Neural cell (in vitro differentiated cells): Measurements from ENCODE around the gene MRTFA. TPM values are rescaled to one million over a fixed set of nuclear protein-coding genes. Genes with fewer than 3 reads are reported as not detected.

ENCODE experiments used
- H2AFZ ChIP-seq: fragments of 200-600, 300-800 bp; sonication (generic), shearing (Covaris generic); 2 replicates; pipeline ENCODE4 v1.6.0; 2014; ENCODE audit warnings: low read depth, mild to moderate bottlenecking, antibody characterized with exemption, low read length, moderate library complexity
- H3F3A ChIP-seq: fragments of 200-600 bp; shearing (Covaris generic); 2 replicates; pipeline ENCODE4 v1.6.1; 2016; ENCODE audit warnings: mild to moderate bottlenecking, moderate library complexity, mixed read lengths, antibody characterized with exemption, low read length; ENCODE audit not compliant: insufficient read depth, poor library complexity, severe bottlenecking
- H3K27ac ChIP-seq: fragments of 200-600, 300-800 bp; sonication (generic), shearing (Covaris generic); 2 replicates; pipeline ENCODE4 v1.5.1; 2014; ENCODE audit warnings: mild to moderate bottlenecking, low read length, moderate library complexity
- H3K27me3 ChIP-seq: fragments of 300-800, 200-600 bp; sonication (generic), shearing (Covaris generic); 2 replicates; pipeline ENCODE4 v1.6.0; 2014; ENCODE audit warnings: mild to moderate bottlenecking, low read depth, low read length, moderate library complexity; ENCODE audit not compliant: insufficient read depth
- H3K36me3 ChIP-seq: fragments of 300-800, 200-600 bp; sonication (generic), shearing (Covaris generic); 2 replicates; pipeline ENCODE4 v1.5.1; 2014; ENCODE audit warnings: mild to moderate bottlenecking, antibody characterized with exemption, low read length, moderate library complexity; ENCODE audit not compliant: insufficient read depth
- H3K4me2 ChIP-seq: fragments of 300-800, 200-600 bp; sonication (generic), shearing (Covaris generic); 2 replicates; pipeline ENCODE4 v1.6.0; 2014; ENCODE audit warnings: mild to moderate bottlenecking, low read length
- H3K4me3 ChIP-seq: fragments of 300-800, 200-600 bp; sonication (generic), shearing (Covaris generic); 2 replicates; pipeline ENCODE4 v1.5.1; 2014; ENCODE audit warnings: mild to moderate bottlenecking, low read length, moderate library complexity
- H3K79me2 ChIP-seq: fragments of 200-600 bp; shearing (Covaris generic); replicated peaks from 2 replicates; pipeline ENCODE4 v1.6.0; 2014; ENCODE audit warnings: mild to moderate bottlenecking, low read length, moderate library complexity; ENCODE audit not compliant: insufficient read depth
- H3K9ac ChIP-seq: fragments of 300-800, 200-600 bp; sonication (generic), shearing (Covaris generic); 2 replicates; pipeline ENCODE4 v1.6.1; 2016; ENCODE audit warnings: mild to moderate bottlenecking, low read length, mixed read lengths
- H3K9me2 ChIP-seq: fragments of 200-600 bp; shearing (Covaris generic); 2 replicates; pipeline ENCODE4 v1.6.1; 2016; ENCODE audit warnings: mild to moderate bottlenecking, low read length, mixed read lengths; ENCODE audit not compliant: insufficient read depth
- H3K9me3 ChIP-seq: fragments of 200-600, 300-800 bp; sonication (generic), shearing (Covaris generic); 2 replicates; pipeline ENCODE4 v1.6.1; 2016; ENCODE audit warnings: mild to moderate bottlenecking, mixed run types, low read length, moderate library complexity, mixed read lengths
- H4K20me1 ChIP-seq: fragments of 200-600 bp; shearing (Covaris generic); 2 replicates; pipeline ENCODE4 v1.6.1; 2016; ENCODE audit warnings: mild to moderate bottlenecking, mixed run types; ENCODE audit not compliant: insufficient read depth
- CTCF ChIP-seq: fragments of 450-650 bp; IDR thresholded peaks from 2 replicates; pipeline ENCODE4 v1.5.1; 2014; ENCODE audit warnings: antibody characterized with exemption, mild to moderate bottlenecking, moderate library complexity; ENCODE audit not compliant: poor library complexity, severe bottlenecking
- EP300 ChIP-seq: fragments of 450-650 bp; conservative IDR thresholded peaks from 2 replicates; pipeline ENCODE4 v1.6.1; 2014; ENCODE audit warnings: antibody characterized with exemption, mild to moderate bottlenecking, moderate library complexity; ENCODE audit not compliant: poor library complexity, severe bottlenecking
- EZH2 ChIP-seq: fragments of 200-600, 300-800 bp; shearing (Covaris generic), sonication (generic); IDR thresholded peaks from 2 replicates; pipeline ENCODE4 v1.6.1; 2014; ENCODE audit warnings: antibody characterized with exemption, low read length, borderline replicate concordance, mild to moderate bottlenecking; ENCODE audit not compliant: insufficient read depth, poor library complexity, severe bottlenecking
- MXI1 ChIP-seq: fragments of 450-650 bp; conservative IDR thresholded peaks from 2 replicates; pipeline ENCODE4 v1.6.1; 2014; ENCODE audit warnings: antibody characterized with exemption, mild to moderate bottlenecking; ENCODE audit not compliant: poor library complexity, severe bottlenecking
- POLR2AphosphoS5 ChIP-seq: IDR thresholded peaks from 2 replicates; pipeline ENCODE4 v1.6.1; 2012
- RAD21 ChIP-seq: fragments of 450-650 bp; conservative IDR thresholded peaks from 2 replicates; pipeline ENCODE4 v1.6.1; 2014; ENCODE audit warnings: antibody characterized with exemption, mild to moderate bottlenecking, moderate library complexity
- REST ChIP-seq: IDR thresholded peaks from 2 replicates; pipeline ENCODE4 v1.6.1; 2012; ENCODE audit warnings: borderline replicate concordance
- SMC3 ChIP-seq: fragments of 450-650 bp; conservative IDR thresholded peaks from 2 replicates; pipeline ENCODE4 v1.6.1; 2014; ENCODE audit warnings: antibody characterized with exemption, mild to moderate bottlenecking, moderate library complexity; ENCODE audit not compliant: poor library complexity
- TAF1 ChIP-seq: IDR thresholded peaks from 2 replicates; pipeline ENCODE4 v1.6.1; 2012; ENCODE audit warnings: low read depth
- polyA plus RNA-seq: library from polyadenylated mRNA; depleted of rRNA; stranded (reverse); fragments of >200 nt; gene quantifications from 2 replicates; pipeline ENCODE4 v1.2.3, GENCODE V29; 2014

Gene MRTFA
- polyA plus RNA-seq, 1 donor from 2014 or later: 19.3 TPM

- Histone ChIP-seq H3K27me3 (no peaks in the 10 kb centered on the region), H3K4me2 (no peak overlapping the region), H3K9me2 (no peaks in the 10 kb centered on the region), H3K9me3 (no peaks in the 10 kb centered on the region), H4K20me1 (no peaks in the 10 kb centered on the region), H3F3A (no peaks in the 10 kb centered on the region), H3K9ac (no peak overlapping the region), H3K79me2 (no peaks in the 10 kb centered on the region), H3K36me3 (no peaks in the 10 kb centered on the region), H3K4me3 (no peak overlapping the region), H3K27ac (no peak overlapping the region), H2AFZ (no peak overlapping the region)
- no peak for TF ChIP-seq SMC3
- TF ChIP-seq REST: no peak
- no peak for TF ChIP-seq MXI1
- TF ChIP-seq EZH2: no peak
- TF ChIP-seq RAD21: no peak
- TF ChIP-seq POLR2AphosphoS5: no peak
Observed at GRCh38 chr22:40666151-40666848, 29.8 kb upstream of the MRTFA start.

GRCh38 chr22:40665312-40665711 is 28.8 kb upstream of the MRTFA start:
- H3F3A ChIP-seq: no peaks in the 10 kb centered on the region
- no peak overlapping the region for H3K27ac ChIP-seq
- H3K4me2 ChIP-seq: no peak overlapping the region
- no peaks in the 10 kb centered on the region for H3K9me3 ChIP-seq
- no peaks in the 10 kb centered on the region for H4K20me1 ChIP-seq
- no peak overlapping the region for H2AFZ ChIP-seq
- H3K79me2 ChIP-seq: no peaks in the 10 kb centered on the region
- no peak overlapping the region for H3K4me3 ChIP-seq
- no peaks in the 10 kb centered on the region for H3K9me2 ChIP-seq
- no peaks in the 10 kb centered on the region for H3K36me3 ChIP-seq
- no peak for TF ChIP-seq TAF1
- H3K27me3 ChIP-seq: no peaks in the 10 kb centered on the region
- no peak overlapping the region for H3K9ac ChIP-seq

- TF ChIP-seq EP300 (no peak), EZH2 (no peak), CTCF (no peak), RAD21 (no peak), POLR2AphosphoS5 (no peak), SMC3 (no peak), TAF1 (no peak), REST (no peak), MXI1 (no peak)
- no peak overlapping the region for H3K9ac ChIP-seq
Observed at GRCh38 chr22:40661671-40662070, 25.2 kb upstream of the MRTFA start.

More at GRCh38 chr22:40661671-40662070, 25.2 kb upstream of the MRTFA start:
- H3K36me3 ChIP-seq: no peaks in the 10 kb centered on the region
- H3K4me2 ChIP-seq: no peak overlapping the region
- no peak overlapping the region for H3K27ac ChIP-seq
- no peak overlapping the region for H3K4me3 ChIP-seq
- H4K20me1 ChIP-seq: no peaks in the 10 kb centered on the region
- H3K27me3 ChIP-seq: no peaks in the 10 kb centered on the region
- no peaks in the 10 kb centered on the region for H3K9me3 ChIP-seq
- H3F3A ChIP-seq: no peaks in the 10 kb centered on the region
- no peaks in the 10 kb centered on the region for H3K9me2 ChIP-seq
- no peaks in the 10 kb centered on the region for H3K79me2 ChIP-seq
- no peak overlapping the region for H2AFZ ChIP-seq
